ENCODE data around the gene NF2.

The NF2 gene

DNA sequence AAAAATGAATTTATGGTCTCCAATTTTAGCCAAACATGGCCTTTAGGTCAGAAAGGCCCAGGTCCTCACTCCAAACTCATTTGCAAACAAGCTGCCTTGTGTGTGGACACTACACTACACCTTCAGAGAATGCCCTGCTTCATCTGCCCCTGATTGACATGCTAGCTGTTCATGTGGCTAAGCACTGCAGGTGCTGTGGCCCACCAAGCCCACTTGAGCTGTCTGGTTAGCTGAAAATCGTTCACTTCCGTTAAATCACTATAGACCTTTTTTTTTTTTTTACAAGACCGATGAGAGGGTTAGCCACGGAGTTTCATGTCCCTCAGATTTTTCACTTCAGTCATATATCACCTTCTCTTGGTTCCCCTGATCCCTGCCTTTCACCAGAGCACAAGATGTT is 39.3 kb downstream of the NF2 start:
- no peak overlapping the region for H3K4me3 ChIP-seq (ENCODE audit: low read depth, low read length)
- H3K9me3 ChIP-seq (ENCODE audit: control insufficient read depth, insufficient read depth, low read length): no peaks in the 10 kb centered on the region
- no peak overlapping the region for H3K9ac ChIP-seq (ENCODE audit: low read depth, low read length)
- H3K27ac ChIP-seq (ENCODE audit: low read depth, low read length): no peak overlapping the region
- H3K27me3 ChIP-seq (ENCODE audit: control insufficient read depth, insufficient read depth, low read length): no peaks in the 10 kb centered on the region
- no peaks in the 10 kb centered on the region for H3K4me1 ChIP-seq (ENCODE audit: control insufficient read depth, insufficient read depth, low read length)
- H3K36me3 ChIP-seq (ENCODE audit: control insufficient read depth, insufficient read depth, low read length): peaks cover 44% of the 10 kb centered on the region

GRCh38 chr22:29647954-29648737 is 44.7 kb downstream of the NF2 start:
- Histone ChIP-seq H3K27me3 (ENCODE audit: control insufficient read depth, insufficient read depth, low read length) (no peaks in the 10 kb centered on the region), H3K27ac (ENCODE audit: low read depth, low read length) (no peak overlapping the region), H3K4me3 (ENCODE audit: low read depth, low read length) (no peak overlapping the region), H3K36me3 (ENCODE audit: control insufficient read depth, insufficient read depth, low read length) (peaks cover 25% of the 10 kb centered on the region), H3K9ac (ENCODE audit: low read depth, low read length) (no peak overlapping the region), H3K4me1 (ENCODE audit: control insufficient read depth, insufficient read depth, low read length) (peaks cover 11% of the 10 kb centered on the region), H3K9me3 (ENCODE audit: control insufficient read depth, insufficient read depth, low read length) (no peaks in the 10 kb centered on the region)

DNA sequence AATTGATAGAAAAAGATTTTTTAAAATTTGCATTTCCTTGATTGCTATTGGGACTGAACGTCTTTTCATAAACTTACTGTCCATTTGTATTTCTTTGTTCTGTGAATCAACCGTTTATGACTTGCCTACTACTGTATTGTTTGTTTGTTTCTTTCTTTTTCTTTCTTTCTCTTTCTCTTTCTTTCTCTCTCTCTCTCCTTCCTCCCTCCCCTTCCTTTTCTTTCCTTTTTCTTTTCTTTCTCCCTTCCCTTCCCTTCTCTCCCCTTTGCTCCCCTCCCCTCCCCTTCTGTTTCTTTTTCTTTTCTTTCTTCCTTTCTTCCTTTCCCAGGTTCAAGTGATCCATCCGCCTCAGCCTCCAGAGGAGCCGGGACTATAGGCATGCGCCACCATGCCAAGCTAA is 46.9 kb downstream of the NF2 start:
- Histone ChIP-seq H3K27me3 (ENCODE audit: control insufficient read depth, insufficient read depth, low read length) (no peaks in the 10 kb centered on the region), H3K36me3 (ENCODE audit: control insufficient read depth, insufficient read depth, low read length) (peaks cover 20% of the 10 kb centered on the region), H3K4me3 (ENCODE audit: low read depth, low read length) (no peak overlapping the region), H3K9me3 (ENCODE audit: control insufficient read depth, insufficient read depth, low read length) (no peaks in the 10 kb centered on the region), H3K4me1 (ENCODE audit: control insufficient read depth, insufficient read depth, low read length) (peaks cover 11% of the 10 kb centered on the region), H3K27ac (ENCODE audit: low read depth, low read length) (no peak overlapping the region), H3K9ac (ENCODE audit: low read depth, low read length) (no peak overlapping the region)

DNA sequence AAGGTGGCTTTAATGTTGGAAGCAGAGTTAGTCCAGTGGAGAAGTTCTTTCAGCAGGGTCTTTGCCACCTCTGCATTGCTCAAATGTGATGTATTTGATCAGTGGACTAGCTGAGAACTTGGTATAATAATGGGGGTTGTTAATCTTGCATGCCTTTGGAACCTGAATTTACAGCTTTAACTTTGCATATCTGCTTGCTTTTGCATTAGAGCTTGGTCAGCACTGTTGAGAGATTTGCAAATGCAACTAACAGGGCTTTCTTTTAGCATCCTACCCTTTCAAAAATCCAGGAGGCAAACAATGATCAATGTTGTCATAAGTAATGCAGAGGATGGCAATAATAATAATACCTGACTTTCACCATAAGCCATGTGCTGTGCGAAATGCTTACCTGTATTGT is 48.2 kb downstream of the NF2 start:
- Histone ChIP-seq H3K9ac (ENCODE audit: low read depth, low read length) (no peak overlapping the region), H3K27me3 (ENCODE audit: control insufficient read depth, insufficient read depth, low read length) (no peaks in the 10 kb centered on the region), H3K27ac (ENCODE audit: low read depth, low read length) (no peak overlapping the region), H3K36me3 (ENCODE audit: control insufficient read depth, insufficient read depth, low read length) (peaks cover 13% of the 10 kb centered on the region), H3K4me3 (ENCODE audit: low read depth, low read length) (no peak overlapping the region), H3K9me3 (ENCODE audit: control insufficient read depth, insufficient read depth, low read length) (no peaks in the 10 kb centered on the region), H3K4me1 (ENCODE audit: control insufficient read depth, insufficient read depth, low read length) (peaks cover 11% of the 10 kb centered on the region)

DNA sequence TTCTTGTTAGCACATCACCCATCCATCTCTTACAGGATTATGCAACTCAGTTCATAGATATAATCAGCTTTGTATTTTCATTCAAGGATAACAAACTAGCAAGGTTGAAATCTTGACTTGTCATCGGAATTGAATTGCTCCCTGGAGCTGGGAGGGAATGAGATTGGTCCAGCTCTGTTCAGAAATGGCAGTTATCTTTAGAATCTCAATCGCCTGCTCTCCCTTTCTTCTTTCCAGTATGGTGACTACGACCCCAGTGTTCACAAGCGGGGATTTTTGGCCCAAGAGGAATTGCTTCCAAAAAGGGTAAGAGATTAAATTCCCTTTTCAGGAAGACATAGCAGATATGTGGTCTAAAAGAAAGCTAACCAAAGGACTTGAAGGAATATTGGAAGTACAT is 51.0 kb downstream of the NF2 start:
- no peak overlapping the region for H3K4me3 ChIP-seq (ENCODE audit: low read depth, low read length)
- H3K36me3 ChIP-seq (ENCODE audit: control insufficient read depth, insufficient read depth, low read length): peaks cover 25% of the 10 kb centered on the region; the same call in 1 of the 2 replicates
- H3K9ac ChIP-seq (ENCODE audit: low read depth, low read length): no peak overlapping the region
- H3K27me3 ChIP-seq (ENCODE audit: control insufficient read depth, insufficient read depth, low read length): no peaks in the 10 kb centered on the region
- H3K27ac ChIP-seq (ENCODE audit: low read depth, low read length): no peak overlapping the region
- H3K9me3 ChIP-seq (ENCODE audit: control insufficient read depth, insufficient read depth, low read length): no peaks in the 10 kb centered on the region
- H3K4me1 ChIP-seq (ENCODE audit: control insufficient read depth, insufficient read depth, low read length): peaks cover 11% of the 10 kb centered on the region

DNA sequence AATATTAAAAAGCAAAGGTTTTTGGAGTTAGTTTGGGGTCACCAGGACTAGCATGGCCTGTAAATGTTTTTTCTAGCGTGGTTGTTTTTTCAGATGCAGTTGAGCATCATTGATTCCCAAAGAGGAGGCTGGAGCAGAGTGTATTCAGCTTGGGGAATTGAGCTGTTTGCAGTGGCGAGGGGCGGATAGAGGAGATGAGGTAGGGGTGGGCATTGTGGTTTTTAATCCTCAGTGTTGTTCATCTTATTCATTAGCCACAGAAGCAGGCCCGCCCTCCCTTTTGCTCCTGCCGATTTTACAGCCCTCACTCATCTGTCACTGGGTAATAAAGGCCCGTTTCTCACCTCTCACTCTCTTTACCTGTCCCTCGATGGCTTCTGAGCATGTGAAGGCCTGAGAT is 51.4 kb downstream of the NF2 start:
- Histone ChIP-seq H3K36me3 (ENCODE audit: control insufficient read depth, insufficient read depth, low read length) (peaks cover 30% of the 10 kb centered on the region; the same call in 1 of the 2 replicates), H3K27ac (ENCODE audit: low read depth, low read length) (no peak overlapping the region), H3K4me3 (ENCODE audit: low read depth, low read length) (no peak overlapping the region), H3K4me1 (ENCODE audit: control insufficient read depth, insufficient read depth, low read length) (peaks cover 11% of the 10 kb centered on the region), H3K27me3 (ENCODE audit: control insufficient read depth, insufficient read depth, low read length) (no peaks in the 10 kb centered on the region), H3K9me3 (ENCODE audit: control insufficient read depth, insufficient read depth, low read length) (no peaks in the 10 kb centered on the region), H3K9ac (ENCODE audit: low read depth, low read length) (no peak overlapping the region)

GRCh38 chr22:29658176-29658575 is 54.7 kb downstream of the NF2 start:
- Histone ChIP-seq H3K36me3 (ENCODE audit: control insufficient read depth, insufficient read depth, low read length) (peaks cover 54% of the 10 kb centered on the region), H3K27ac (ENCODE audit: low read depth, low read length) (no peak overlapping the region), H3K4me1 (ENCODE audit: control insufficient read depth, insufficient read depth, low read length) (no peaks in the 10 kb centered on the region), H3K9ac (ENCODE audit: low read depth, low read length) (no peak overlapping the region), H3K4me3 (ENCODE audit: low read depth, low read length) (no peak overlapping the region), H3K9me3 (ENCODE audit: control insufficient read depth, insufficient read depth, low read length) (no peaks in the 10 kb centered on the region), H3K27me3 (ENCODE audit: control insufficient read depth, insufficient read depth, low read length) (no peaks in the 10 kb centered on the region)

DNA sequence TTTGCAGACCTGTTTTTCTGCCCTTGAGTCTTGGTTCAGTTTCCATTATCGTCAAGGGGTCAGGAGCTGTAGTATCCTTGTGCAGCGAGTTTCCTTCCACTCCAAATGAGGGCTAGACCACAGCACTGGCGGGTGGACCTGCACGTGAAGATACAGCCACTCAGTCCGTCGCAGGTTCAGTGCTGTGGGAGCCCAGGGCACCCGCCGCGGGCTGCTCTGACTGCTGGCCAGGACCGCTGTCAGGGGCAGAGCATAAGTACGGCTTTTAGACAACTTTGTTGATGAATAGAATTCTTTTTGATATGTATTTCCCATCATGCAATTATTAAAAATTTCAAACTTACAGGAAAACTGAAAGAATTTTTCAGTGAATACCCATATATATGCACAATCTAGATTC is 56.6 kb downstream of the NF2 start:
- no peaks in the 10 kb centered on the region for H3K27me3 ChIP-seq (ENCODE audit: control insufficient read depth, insufficient read depth, low read length)
- H3K9me3 ChIP-seq (ENCODE audit: control insufficient read depth, insufficient read depth, low read length): no peaks in the 10 kb centered on the region
- no peak overlapping the region for H3K9ac ChIP-seq (ENCODE audit: low read depth, low read length)
- H3K27ac ChIP-seq (ENCODE audit: low read depth, low read length): no peak overlapping the region
- H3K4me3 ChIP-seq (ENCODE audit: low read depth, low read length): no peak overlapping the region
- no peaks in the 10 kb centered on the region for H3K4me1 ChIP-seq (ENCODE audit: control insufficient read depth, insufficient read depth, low read length)
- peaks cover 67% of the 10 kb centered on the region for H3K36me3 ChIP-seq (ENCODE audit: control insufficient read depth, insufficient read depth, low read length)

DNA sequence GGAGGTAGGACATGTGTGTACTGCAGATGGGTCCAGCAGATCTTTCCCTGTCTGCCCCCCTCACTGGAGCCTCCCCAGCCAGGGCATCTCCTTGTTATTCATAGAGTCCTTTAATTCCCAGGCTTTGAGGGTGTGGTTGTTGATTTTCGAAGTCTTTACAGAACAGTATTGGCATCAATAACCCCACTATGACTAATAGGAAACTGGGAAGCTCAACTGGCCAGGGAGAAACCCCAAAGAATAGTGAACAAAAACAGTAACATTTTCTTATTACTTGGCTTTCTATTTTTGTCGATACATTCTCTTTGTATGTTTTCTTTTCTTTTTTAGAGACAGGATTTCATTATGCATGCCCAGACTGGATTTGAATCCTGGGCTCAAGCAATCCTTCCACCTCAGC is 57.9 kb downstream of the NF2 start:
- no peaks in the 10 kb centered on the region for H3K9me3 ChIP-seq (ENCODE audit: control insufficient read depth, insufficient read depth, low read length)
- H3K4me3 ChIP-seq (ENCODE audit: low read depth, low read length): no peak overlapping the region
- peaks cover 66% of the 10 kb centered on the region for H3K36me3 ChIP-seq (ENCODE audit: control insufficient read depth, insufficient read depth, low read length)
- no peak overlapping the region for H3K9ac ChIP-seq (ENCODE audit: low read depth, low read length)
- H3K4me1 ChIP-seq (ENCODE audit: control insufficient read depth, insufficient read depth, low read length): no peaks in the 10 kb centered on the region
- no peak overlapping the region for H3K27ac ChIP-seq (ENCODE audit: low read depth, low read length)
- H3K27me3 ChIP-seq (ENCODE audit: control insufficient read depth, insufficient read depth, low read length): no peaks in the 10 kb centered on the region

- Histone ChIP-seq H3K4me1 (ENCODE audit: control insufficient read depth, insufficient read depth, low read length) (no peaks in the 10 kb centered on the region), H3K27ac (ENCODE audit: low read depth, low read length) (no peak overlapping the region), H3K36me3 (ENCODE audit: control insufficient read depth, insufficient read depth, low read length) (peaks cover 59% of the 10 kb centered on the region), H3K9me3 (ENCODE audit: control insufficient read depth, insufficient read depth, low read length) (no peaks in the 10 kb centered on the region), H3K9ac (ENCODE audit: low read depth, low read length) (no peak overlapping the region), H3K4me3 (ENCODE audit: low read depth, low read length) (no peak overlapping the region), H3K27me3 (ENCODE audit: control insufficient read depth, insufficient read depth, low read length) (no peaks in the 10 kb centered on the region)
Observed at GRCh38 chr22:29663180-29663821, 59.9 kb downstream of the NF2 start.

- H3K4me3 ChIP-seq (ENCODE audit: low read depth, low read length): no peak overlapping the region
- no peaks in the 10 kb centered on the region for H3K27me3 ChIP-seq (ENCODE audit: control insufficient read depth, insufficient read depth, low read length)
- H3K9me3 ChIP-seq (ENCODE audit: control insufficient read depth, insufficient read depth, low read length): no peaks in the 10 kb centered on the region
- H3K27ac ChIP-seq (ENCODE audit: low read depth, low read length): no peak overlapping the region
- no peaks in the 10 kb centered on the region for H3K4me1 ChIP-seq (ENCODE audit: control insufficient read depth, insufficient read depth, low read length)
- H3K9ac ChIP-seq (ENCODE audit: low read depth, low read length): no peak overlapping the region
- H3K36me3 ChIP-seq (ENCODE audit: control insufficient read depth, insufficient read depth, low read length): peaks cover 61% of the 10 kb centered on the region
Observed at GRCh38 chr22:29665486-29665885, 62.1 kb downstream of the NF2 start.

Measured in HUES48 (cell line).